ENCODE results near the gene ARHGAP21. TPM values are rescaled to one million over a fixed set of nuclear protein-coding genes. Genes with fewer than 3 reads are reported as not detected.

The ARHGAP21 gene
- total RNA-seq, 1 experiment from 2014 or later = 115 TPM

GRCh38 chr10:24722131-24722675, 1.5 kb downstream of the ARHGAP21 start:
- Histone ChIP-seq H3K4me2 (peak overlapping the region; percentile 97), H3K27ac (peak overlapping the region; percentile 57), H3K79me2 (ENCODE audit: low read depth) (peaks cover 54% of the 10 kb centered on the region), H3K27me3 (ENCODE audit: insufficient read depth, low read depth) (no peaks in the 10 kb centered on the region), H3F3A (ENCODE audit: insufficient read depth, low read depth) (peaks cover 7% of the 10 kb centered on the region; the same call in 1 of the 2 replicates), H3K9me3 (ENCODE audit: insufficient read depth, low read depth) (no peaks in the 10 kb centered on the region), H3K9me2 (ENCODE audit: insufficient read depth) (no peaks in the 10 kb centered on the region), H3K4me3 (peak overlapping the region; percentile 87), H4K20me1 (ENCODE audit: insufficient read depth) (no peaks in the 10 kb centered on the region), H2AFZ (peak overlapping the region; percentile 81), H3K4me1 (replicated peaks; ENCODE audit: insufficient read depth) (peaks cover 36% of the 10 kb centered on the region), H3K36me3 (ENCODE audit: low read depth) (peaks cover under 1% of the 10 kb centered on the region; the same call in 1 of the 2 replicates)
- TF ChIP-seq EZH2 (IDR thresholded peaks at IDR 0.05; ENCODE audit: low read depth) = no peak
- no peak for TF ChIP-seq CTCF (conservative IDR thresholded peaks at IDR 0.05)
- no TSS peak for BruUV-seq (replicated peaks)
- no peak for DNase-seq
- ChIA-PET POLR2A (ENCODE audit: unreplicated experiment) (interaction anchor here (1.5 kb wide), 1 partner anchor 99 kb away, joined by 3 read pairs; no protein-coding TSS in a partner anchor), CTCF (no interaction called here)
- intact Hi-C loops (cut with micrococcal nuclease; ENCODE audit: unreplicated experiment) = loop anchor here (2.0 to 5.0 kb wide), 4 partner anchors 80 to 360 kb away; partner anchors contain the start of gene PRTFDC1

GRCh38 chr10:24721229-24722106, 2.2 kb downstream of the ARHGAP21 start:
- intact Hi-C loops (cut with micrococcal nuclease; ENCODE audit: unreplicated experiment) = loop anchor here (2.0 to 5.0 kb wide), 4 partner anchors 79 to 361 kb away; partner anchors contain the start of gene PRTFDC1
- ChIA-PET CTCF (no interaction called here), POLR2A (ENCODE audit: unreplicated experiment) (interaction anchor here (0.5 to 0.7 kb wide), 3 partner anchors 10 to 127 kb away, joined by 3 to 6 read pairs (median 4); no protein-coding TSS in a partner anchor)
- Histone ChIP-seq H2AFZ (peak overlapping the region; percentile 81), H3K27ac (peak overlapping the region; percentile 57), H3K27me3 (ENCODE audit: insufficient read depth, low read depth) (no peaks in the 10 kb centered on the region), H3F3A (ENCODE audit: insufficient read depth, low read depth) (peaks cover 7% of the 10 kb centered on the region; the same call in 1 of the 2 replicates), H3K79me2 (ENCODE audit: low read depth) (peaks cover 61% of the 10 kb centered on the region), H3K9me3 (ENCODE audit: insufficient read depth, low read depth) (no peaks in the 10 kb centered on the region), H4K20me1 (ENCODE audit: insufficient read depth) (no peaks in the 10 kb centered on the region), H3K4me3 (peak overlapping the region; percentile 87), H3K9me2 (ENCODE audit: insufficient read depth) (no peaks in the 10 kb centered on the region), H3K4me1 (replicated peaks; ENCODE audit: insufficient read depth) (peaks cover 43% of the 10 kb centered on the region), H3K4me2 (peak overlapping the region; percentile 97), H3K36me3 (ENCODE audit: low read depth) (peaks cover 6% of the 10 kb centered on the region; the same call in 1 of the 2 replicates)
- TF ChIP-seq CTCF (conservative IDR thresholded peaks at IDR 0.05) = no peak
- no peak for TF ChIP-seq EZH2 (IDR thresholded peaks at IDR 0.05; ENCODE audit: low read depth)
- DNase-seq = peak; percentile 34 to 37
- BruUV-seq (replicated peaks) = TSS peak; percentile 28

- no peak for TF ChIP-seq EZH2 (IDR thresholded peaks at IDR 0.05; ENCODE audit: low read depth)
- no peak for TF ChIP-seq CTCF (conservative IDR thresholded peaks at IDR 0.05)
- H2AFZ ChIP-seq = no peak overlapping the region
- no TSS peak for BruUV-seq (replicated peaks)
- no peaks in the 10 kb centered on the region for H3K27me3 ChIP-seq (ENCODE audit: insufficient read depth, low read depth)
- peaks cover 6% of the 10 kb centered on the region; the same call in 1 of the 2 replicates for H3K36me3 ChIP-seq (ENCODE audit: low read depth)
- ChIA-PET CTCF (no interaction called here), POLR2A (ENCODE audit: unreplicated experiment) (no interaction called here)
- H3K79me2 ChIP-seq (ENCODE audit: low read depth) = peaks cover 75% of the 10 kb centered on the region
- H3K9me3 ChIP-seq (ENCODE audit: insufficient read depth, low read depth) = no peaks in the 10 kb centered on the region
- H3K27ac ChIP-seq = peak overlapping the region; percentile 92; the same call in 1 of the 2 replicates
- peaks cover 7% of the 10 kb centered on the region; the same call in 1 of the 2 replicates for H3F3A ChIP-seq (ENCODE audit: insufficient read depth, low read depth)
- peak overlapping the region; percentile 97 for H3K4me2 ChIP-seq
- peaks cover 44% of the 10 kb centered on the region for H3K4me1 ChIP-seq (replicated peaks; ENCODE audit: insufficient read depth)
- peak overlapping the region; percentile 87 for H3K4me3 ChIP-seq
- intact Hi-C loops (cut with micrococcal nuclease; ENCODE audit: unreplicated experiment) = loop anchor here (5.0 kb wide), 3 partner anchors 78 to 362 kb away; no protein-coding TSS in a partner anchor
- H3K9me2 ChIP-seq (ENCODE audit: insufficient read depth) = no peaks in the 10 kb centered on the region
- no peak for DNase-seq
- H4K20me1 ChIP-seq (ENCODE audit: insufficient read depth) = no peaks in the 10 kb centered on the region
Observed at GRCh38 chr10:24720096-24720495, 3.6 kb downstream of the ARHGAP21 start.
